Endothelial cell of umbilical vein (primary cell): ENCODE measurements around the gene FGF12.

ENCODE experiments used
- CTCF ChIP-seq, 2 donors: IDR thresholded peaks; 1 replicate in 1 of 2; 2 replicates in 1 of 2; pipeline ENCODE4 v1.5.1; 2011; ENCODE audit warnings: low read length in 2 of 2, mild to moderate bottlenecking in 2 of 2, moderate library complexity in 2 of 2, control low read depth in 1 of 2, inconsistent platforms in 1 of 2, low read depth in 1 of 2; ENCODE audit not compliant: insufficient read depth in 1 of 2; ENCODE audit errors: extremely low read depth in 1 of 2
- EZH2 ChIP-seq: IDR thresholded peaks from 2 replicates; pipeline ENCODE4 v1.6.1; 2012; ENCODE audit warnings: borderline replicate concordance, low read depth, mild to moderate bottlenecking, moderate library complexity, low read length, inconsistent platforms; ENCODE audit not compliant: severe bottlenecking
- GATA2 ChIP-seq: IDR thresholded peaks from 2 replicates; pipeline ENCODE4 v1.7.0; 2011; ENCODE audit warnings: low read depth, mild to moderate bottlenecking, moderate library complexity, mixed read lengths, low read length; ENCODE audit not compliant: insufficient read length, insufficient read depth
- MAX ChIP-seq: IDR thresholded peaks from 2 replicates; pipeline ENCODE4 v1.6.1; 2011; ENCODE audit not compliant: insufficient read depth, insufficient read length
- POLR2A ChIP-seq: IDR thresholded peaks from 2 replicates; pipeline ENCODE4 v1.6.1; 2012; ENCODE audit warnings: low read depth, mild to moderate bottlenecking, control low read depth, low read length
- POLR2AphosphoS5 ChIP-seq: IDR thresholded peaks from 2 replicates; pipeline ENCODE4 v1.6.1; 2012; ENCODE audit warnings: low read depth, mild to moderate bottlenecking, control low read depth, low read length, moderate library complexity; ENCODE audit not compliant: insufficient read depth

- no peak for TF ChIP-seq CTCF (IDR thresholded peaks at IDR 0.05; ENCODE audit: extremely low read depth in 1 of 2, insufficient read depth in 1 of 2, low read depth in 1 of 2, low read length in 2 of 2)
- no peak for TF ChIP-seq EZH2
- no peak for TF ChIP-seq POLR2AphosphoS5
- TF ChIP-seq POLR2A, result no peak
- no peak for TF ChIP-seq MAX
- TF ChIP-seq GATA2, result no peak
These were observed 31.3 kb upstream of the FGF12 start for GRCh38 chr3:192758654-192759053.
